Stomach (tissue), 19 donors: Measurements from ENCODE around the gene SLC7A4. TPM values are rescaled to one million over a fixed set of nuclear protein-coding genes. Genes with fewer than 3 reads are reported as not detected.
A peak's percentile ranks its signal among the peaks of the same experiment; 100 is the strongest.

Source experiments
- DNase-seq, 2 donors: peaks; one replicate each; pipeline versions ENCODE4 v3.0.0 to v3.0.0-alpha.2; 2013 to 2019
- H3K27ac ChIP-seq, 5 donors: fragments of 200-600 bp in 4 of 5; sonication (generic) in 4 of 5; one replicate each; pipeline ENCODE4 v1.5.1; 2013 to 2019; ENCODE audit warnings: mild to moderate bottlenecking in 1 of 5, moderate library complexity in 1 of 5
- H3K27me3 ChIP-seq, 3 donors: fragments of 200-600 bp; sonication (generic); one replicate each; pipeline ENCODE4 v1.5.1; 2017 to 2019; ENCODE audit warnings: mixed run types in 1 of 3
- H3K36me3 ChIP-seq, 4 donors: fragments of 200-600 bp; sonication (generic); 1 replicate in 3 of 4; 2 replicates in 1 of 4; pipeline ENCODE4 v1.5.1; 2016 to 2019
- H3K4me1 ChIP-seq, 4 donors: fragments of 200-600 bp; sonication (generic); one replicate each; pipeline ENCODE4 v1.5.1; 2016 to 2019
- H3K4me3 ChIP-seq, 4 donors: fragments of 200-600 bp; sonication (generic) in 3 of 4; one replicate each; pipeline ENCODE4 v1.5.1; 2016 to 2019; ENCODE audit warnings: mild to moderate bottlenecking in 1 of 4
- H3K9me3 ChIP-seq, 4 donors: fragments of 200-600 bp; sonication (generic); one replicate each; pipeline ENCODE4 v1.5.1; 2016 to 2019
- CTCF ChIP-seq, 7 experiments: fragments of 450-650 bp in 4 of 7; fragments of 200-600 bp in 3 of 7; sonication (generic) in 3 of 7; IDR thresholded peaks; one replicate each; pipeline ENCODE4 v1.5.1; 2016 to 2019; ENCODE audit warnings: antibody characterized with exemption in 7 of 7, control low read depth in 2 of 7, mild to moderate bottlenecking in 1 of 7
- EP300 ChIP-seq: sonication (generic); formaldehyde crosslinking; IDR thresholded peaks from one replicate; pipeline ENCODE4 v1.6.1; 2017; ENCODE audit warnings: antibody characterized with exemption
- POLR2A ChIP-seq, 4 donors: fragments of 450-650 bp; IDR thresholded peaks; one replicate each; pipeline ENCODE4 v1.6.1; 2016; ENCODE audit warnings: antibody characterized with exemption in 4 of 4, control low read depth in 2 of 4, mild to moderate bottlenecking in 1 of 4, moderate library complexity in 1 of 4
- POLR2AphosphoS5 ChIP-seq, 3 donors: sonication (generic); formaldehyde crosslinking; IDR thresholded peaks; one replicate each; pipeline ENCODE4 v1.6.1; 2016; ENCODE audit warnings: antibody characterized with exemption in 3 of 3
- WGBS, 5 donors: extraction: QIAGEN DNeasy Blood & Tissue Kit in 3 of 5; methylation state at CpG; one replicate each; pipeline versions ENCODE4 v1.1.5 to v1.1.7; 2013 to 2018; 5-methylcytosine and 5-hydroxymethylcytosine counted together
- intact Hi-C: fragments of 100-400 bp; cut with DNase I; formaldehyde crosslinking; loops from one replicate; pipeline ENCODE4 v1.15.1; 2023; ENCODE audit warnings: low total_unique reads
- long read RNA-seq, 10 donors: transcript quantifications; one replicate each; lab custom pipeline, GENCODE V29; 2026
- polyA plus RNA-seq, 3 donors: library from polyadenylated mRNA; stranded (reverse); fragments of 200-250 nt; gene quantifications; one replicate each; pipeline ENCODE4 v1.2.3, GENCODE V29; 2013
- total RNA-seq, 5 donors: library from RNA; depleted of rRNA; stranded (reverse); fragments of >200 nt; gene quantifications; one replicate each; pipeline versions ENCODE4 v1.1.0 to v1.2.3, GENCODE V29; 2014 to 2016
- donor health status: healthy with polysubstance abuse.
- donor health status: Bipolar disorder and iron deficiency.
- donor health status: healthy.

The SLC7A4 gene
- total RNA-seq (under 1 TPM in 1 of 5 donors, not detected in 4; 0.18 TPM), polyA plus RNA-seq (1 to 10 TPM in 1 of 3 donors, under 1 TPM in 1, not detected in 1; 0.12 to 1.0 TPM)
- long read RNA-seq, donor 1, result 0 reads
- long read RNA-seq, donor 2, result 0 reads
- long read RNA-seq, donor 3, result 0 reads
- long read RNA-seq, donor 4, result 0 reads
- long read RNA-seq, donor 5, result 0 reads
- long read RNA-seq, donor 6, partial matches to known transcripts, result 0 of 1 reads
- long read RNA-seq, donor 6, other reads (novel, unspliced or antisense), result 0 of 1 reads
- long read RNA-seq, donor 7, result 0 reads
- long read RNA-seq, donor 8, result 0 reads
- long read RNA-seq, donor 9, result 0 reads
- long read RNA-seq, donor 10, result 0 reads

- intact Hi-C loops, result no loop called here
- Histone ChIP-seq H3K9me3 (no peaks in the 10 kb centered on the region), H3K4me3 (peak within 1 kb of the TSS; percentile 38 to 50 (median 42)), H3K36me3 (no peaks in the 10 kb centered on the region), H3K27ac (no peak within 1 kb of the TSS), H3K4me1 (peaks cover 9 to 17% (median 12%) of the 10 kb centered on the region in 4 donors), H3K27me3 (peaks cover 0 to 54% (median 14%) of the 10 kb centered on the region in 3 donors)
- TF ChIP-seq EP300 (no peak), POLR2A (IDR thresholded peaks at IDR 0.05) (no peak), CTCF (IDR thresholded peaks at IDR 0.05) (no peak), POLR2AphosphoS5 (IDR thresholded peaks at IDR 0.05) (no peak)
- peak; percentile 27 to 76 for DNase-seq
- WGBS, 5 donors, result 5 to 9% (median 7%) methylated on average over 19 to 59 of the region's 59 CpGs
Measured at GRCh38 chr22:21032037-21032867, at the start of gene SLC7A4. Gene SLC7A4, minus strand, starts transcription at chr22:21032561. Its CDS starts 749 bp downstream, at chr22:21031812.

- intact Hi-C loops, result no loop called here
- peaks cover 0 to 22% (median 0%) of the 10 kb centered on the region in 3 donors for H3K27me3 ChIP-seq
- WGBS, 5 donors, result 79 to 91% (median 90%) methylated on average over 17 to 31 of the region's 31 CpGs
- H3K27ac ChIP-seq, result no peak overlapping the region
- no peak for DNase-seq
- H3K4me3 ChIP-seq, result no peak overlapping the region
- no peak for TF ChIP-seq CTCF (IDR thresholded peaks at IDR 0.05)
- no peak for TF ChIP-seq EP300
- no peak for TF ChIP-seq POLR2A (IDR thresholded peaks at IDR 0.05)
- TF ChIP-seq POLR2AphosphoS5 (IDR thresholded peaks at IDR 0.05), result no peak
- no peaks in the 10 kb centered on the region for H3K36me3 ChIP-seq
- no peaks in the 10 kb centered on the region for H3K4me1 ChIP-seq
- H3K9me3 ChIP-seq, result no peaks in the 10 kb centered on the region
Measured at GRCh38 chr22:21080435-21081137, 48.2 kb upstream of the SLC7A4 start.

- TF ChIP-seq POLR2A (IDR thresholded peaks at IDR 0.05) (no peak), POLR2AphosphoS5 (IDR thresholded peaks at IDR 0.05) (no peak), CTCF (IDR thresholded peaks at IDR 0.05) (no peak), EP300 (no peak)
- Histone ChIP-seq H3K36me3 (no peaks in the 10 kb centered on the region), H3K9me3 (no peaks in the 10 kb centered on the region), H3K27me3 (peaks cover 0 to 22% (median 0%) of the 10 kb centered on the region in 3 donors), H3K27ac (no peak overlapping the region), H3K4me3 (no peak overlapping the region), H3K4me1 (no peaks in the 10 kb centered on the region)
- WGBS, 5 donors, result 82 to 92% (median 89%) methylated on average over 3 to 5 of the region's 5 CpGs
- intact Hi-C loops, result no loop called here
- no peak for DNase-seq
Measured at GRCh38 chr22:21079493-21079892, 47.1 kb upstream of the SLC7A4 start.

GRCh38 chr22:21078916-21079315, 46.6 kb upstream of the SLC7A4 start:
- Histone ChIP-seq H3K27me3 (peaks cover 0 to 22% (median 0%) of the 10 kb centered on the region in 3 donors), H3K4me3 (no peak overlapping the region), H3K36me3 (no peaks in the 10 kb centered on the region), H3K9me3 (no peaks in the 10 kb centered on the region), H3K27ac (no peak overlapping the region), H3K4me1 (no peaks in the 10 kb centered on the region)
- TF ChIP-seq CTCF (IDR thresholded peaks at IDR 0.05) (no peak), POLR2AphosphoS5 (IDR thresholded peaks at IDR 0.05) (no peak), EP300 (no peak), POLR2A (IDR thresholded peaks at IDR 0.05) (no peak)
- WGBS, 5 donors, result 56 to 72% (median 68%) methylated on average over 11 of the region's 11 CpGs
- DNase-seq, result no peak
- intact Hi-C loops, result no loop called here
